H9 (cell line): Measurements from ENCODE around the gene AHDC1. TPM values are rescaled to one million over a fixed set of nuclear protein-coding genes. Genes with fewer than 3 reads are reported as not detected.
"Not testable (repeated sequence)": the region's sequence is repeated elsewhere in the genome, so short reads cannot be mapped to it uniquely, and the experiment has no call there.

ENCODE experiments used
- DNase-seq: peaks from one replicate; pipeline ENCODE4 v3.0.0-alpha.2; 2017
- H2AFZ ChIP-seq: one replicate; pipeline ENCODE4 v1.6.1; 2013; ENCODE audit warnings: mild to moderate bottlenecking, low read length, control low read depth, moderate library complexity
- H2AK5ac ChIP-seq: 2 replicates; pipeline ENCODE4 v1.6.1; 2013; ENCODE audit warnings: low read length, control low read depth, mixed read lengths; ENCODE audit not compliant: insufficient read length
- H2BK120ac ChIP-seq: one replicate; pipeline ENCODE4 v1.6.1; 2013; ENCODE audit warnings: low read depth, mild to moderate bottlenecking, low read length, control low read depth, inconsistent platforms; ENCODE audit not compliant: poor library complexity, severe bottlenecking
- H2BK12ac ChIP-seq: 2 replicates; pipeline ENCODE4 v1.6.1; 2013; ENCODE audit warnings: low read length, control low read depth, mixed read lengths, low read depth; ENCODE audit not compliant: insufficient read length
- H2BK15ac ChIP-seq: 2 replicates; pipeline ENCODE4 v1.6.1; 2013; ENCODE audit warnings: low read depth, low read length, control low read depth
- H2BK20ac ChIP-seq: one replicate; pipeline ENCODE4 v1.6.1; 2013; ENCODE audit warnings: low read depth, mild to moderate bottlenecking, low read length, control low read depth, inconsistent platforms; ENCODE audit not compliant: poor library complexity, severe bottlenecking
- H2BK5ac ChIP-seq: 2 replicates; pipeline ENCODE4 v1.6.1; 2013; ENCODE audit warnings: low read length, control low read depth, mixed read lengths; ENCODE audit not compliant: insufficient read length
- H3K14ac ChIP-seq: 2 replicates; pipeline ENCODE4 v1.6.1; 2013; ENCODE audit warnings: low read length, control low read depth; ENCODE audit not compliant: insufficient read depth
- H3K18ac ChIP-seq: 2 replicates; pipeline ENCODE4 v1.6.1; 2013; ENCODE audit warnings: low read depth, mild to moderate bottlenecking, mixed read lengths, low read length, control low read depth; ENCODE audit not compliant: insufficient read length
- H3K23ac ChIP-seq: 2 replicates; pipeline ENCODE4 v1.6.1; 2013; ENCODE audit warnings: low read length, control low read depth, mixed read lengths, low read depth; ENCODE audit not compliant: insufficient read length
- H3K23me2 ChIP-seq: 2 replicates; pipeline ENCODE4 v1.6.1; 2013; ENCODE audit warnings: low read depth, mild to moderate bottlenecking, mixed read lengths, low read length, control low read depth; ENCODE audit not compliant: insufficient read length, poor library complexity, severe bottlenecking
- H3K27ac ChIP-seq: 2 replicates; pipeline ENCODE4 v1.5.1; 2013; ENCODE audit warnings: low read length, control low read depth, mixed read lengths, low read depth; ENCODE audit not compliant: insufficient read length
- H3K27me3 ChIP-seq: 2 replicates; pipeline ENCODE4 v1.6.1; 2013; ENCODE audit warnings: low read length, control low read depth, inconsistent platforms; ENCODE audit not compliant: insufficient read depth
- H3K4ac ChIP-seq: 2 replicates; pipeline ENCODE4 v1.6.1; 2013; ENCODE audit warnings: low read depth, mild to moderate bottlenecking, control low read depth, inconsistent platforms, low read length, moderate library complexity
- H3K4me1 ChIP-seq: 2 replicates; pipeline ENCODE4 v1.6.1; 2013; ENCODE audit warnings: low read length, control low read depth, inconsistent platforms; ENCODE audit not compliant: insufficient read depth
- H3K4me2 ChIP-seq: 2 replicates; pipeline ENCODE4 v1.6.1; 2013; ENCODE audit warnings: low read length, control low read depth, mixed read lengths; ENCODE audit not compliant: insufficient read length, insufficient read depth
- H3K56ac ChIP-seq: 2 replicates; pipeline ENCODE4 v1.6.1; 2013; ENCODE audit warnings: low read depth, mild to moderate bottlenecking, mixed read lengths, low read length, control low read depth; ENCODE audit not compliant: insufficient read length
- H3K79me1 ChIP-seq: 2 replicates; pipeline ENCODE4 v1.6.1; 2013; ENCODE audit warnings: low read depth, mild to moderate bottlenecking, moderate library complexity, low read length, control low read depth, inconsistent platforms; ENCODE audit not compliant: insufficient read depth, poor library complexity, severe bottlenecking
- H3K79me2 ChIP-seq: 2 replicates; pipeline ENCODE4 v1.6.1; 2013; ENCODE audit warnings: low read length, control low read depth, inconsistent platforms; ENCODE audit not compliant: insufficient read depth
- H3K9ac ChIP-seq: 2 replicates; pipeline ENCODE4 v1.6.1; 2013; ENCODE audit warnings: low read length, control low read depth, mixed read lengths; ENCODE audit not compliant: insufficient read length; ENCODE audit errors: extremely low read depth
- H3K9me3 ChIP-seq: one replicate; pipeline ENCODE4 v1.6.1; 2013; ENCODE audit warnings: low read depth, low read length, inconsistent platforms; ENCODE audit not compliant: control insufficient read depth
- H3T11ph ChIP-seq: one replicate; pipeline ENCODE4 v1.6.1; 2013; ENCODE audit warnings: mild to moderate bottlenecking, low read length, control low read depth, inconsistent platforms
- H4K20me1 ChIP-seq: one replicate; pipeline ENCODE4 v1.6.1; 2013; ENCODE audit not compliant: control insufficient read depth, insufficient read length, insufficient read depth
- H4K5ac ChIP-seq: 2 replicates; pipeline ENCODE4 v1.6.1; 2013; ENCODE audit warnings: low read depth, mild to moderate bottlenecking, mixed read lengths, low read length, control low read depth; ENCODE audit not compliant: insufficient read length
- H4K8ac ChIP-seq: replicated peaks from 2 replicates; pipeline ENCODE4 v1.6.1; 2013; ENCODE audit warnings: low read length, control low read depth, mixed read lengths, low read depth; ENCODE audit not compliant: insufficient read length
- H4K91ac ChIP-seq: 2 replicates; pipeline ENCODE4 v1.6.1; 2013; ENCODE audit warnings: low read depth, mild to moderate bottlenecking, moderate library complexity, mixed read lengths, low read length, control low read depth; ENCODE audit not compliant: insufficient read length
- H3K27ac Mint-ChIP-seq, 3 experiments: 2 replicates in 2 of 3; 3 replicates in 1 of 3; pipeline ENCODE4 v1.8.0; 2020 to 2021; ENCODE audit warnings: mixed read lengths in 3 of 3, mild to moderate bottlenecking in 1 of 3, moderate library complexity in 1 of 3
- H3K27me3 Mint-ChIP-seq: 2 replicates; pipeline ENCODE4 v1.8.0; 2021; ENCODE audit warnings: low read depth, mild to moderate bottlenecking, moderate library complexity, mixed read lengths
- H3K36me3 Mint-ChIP-seq, 3 experiments: 2 replicates in 2 of 3; 3 replicates in 1 of 3; pipeline ENCODE4 v1.8.0; 2020 to 2021; ENCODE audit warnings: low read depth in 3 of 3, mixed read lengths in 3 of 3; ENCODE audit not compliant: insufficient read depth in 1 of 3
- H3K4me1 Mint-ChIP-seq, 2 experiments: 2 replicates each; pipeline ENCODE4 v1.8.0; 2020; ENCODE audit warnings: mixed read lengths in 2 of 2
- H3K4me3 Mint-ChIP-seq, 2 experiments: 2 replicates in 1 of 2; 3 replicates in 1 of 2; pipeline ENCODE4 v1.8.0; 2020 to 2021; ENCODE audit warnings: mild to moderate bottlenecking in 2 of 2, mixed read lengths in 2 of 2, moderate library complexity in 1 of 2
- H3K9me3 Mint-ChIP-seq, 2 experiments: 2 replicates in 1 of 2; 3 replicates in 1 of 2; pipeline ENCODE4 v1.8.0; 2020; ENCODE audit warnings: mild to moderate bottlenecking in 2 of 2, mixed read lengths in 2 of 2, moderate library complexity in 1 of 2
- CTCF ChIP-seq: fragments of 200-600 bp; sonication (generic); conservative IDR thresholded peaks from 3 replicates; pipeline ENCODE4 v1.8.0; 2021; ENCODE audit warnings: antibody characterized with exemption, mild to moderate bottlenecking
- WGBS: extraction: QIAGEN DNeasy Blood & Tissue Kit; methylation state at CpG from one replicate; pipeline ENCODE4 v1.1.7; 2013; ENCODE audit warnings: missing lambda C conversion rate, low lambda C conversion rate, mixed read lengths; ENCODE audit not compliant: insufficient read length; ENCODE audit errors: extremely low coverage; 5-methylcytosine and 5-hydroxymethylcytosine counted together
- total RNA-seq: library from RNA; stranded (reverse); gene quantifications from 2 replicates; pipeline ENCODE4 v1.2.1, GENCODE V29; 2021

AHDC1 gene
- total RNA-seq, 1 experiment from 2014 or later = 29.4 TPM

- H3T11ph ChIP-seq = no peak overlapping the region
- H2AK5ac ChIP-seq = no peak overlapping the region
- H3K18ac ChIP-seq = no peak overlapping the region
- no peaks in the 10 kb centered on the region for H3K79me2 ChIP-seq
- DNase-seq = no peak
- no peak overlapping the region for H3K4me3 Mint-ChIP-seq
- H3K27ac ChIP-seq = no peak overlapping the region
- H2BK120ac ChIP-seq = no peak overlapping the region
- WGBS = no CpG with 5 or more reads among the region's 2 CpGs
- H4K8ac ChIP-seq = no peak overlapping the region
- H3K9me3 ChIP-seq = no peaks in the 10 kb centered on the region
- H3K14ac ChIP-seq = no peak overlapping the region
- H3K23me2 ChIP-seq = no peaks in the 10 kb centered on the region
- H2BK12ac ChIP-seq = no peak overlapping the region
- no peak overlapping the region for H3K56ac ChIP-seq
- no peak overlapping the region for H2AFZ ChIP-seq
- H3K27me3 Mint-ChIP-seq = no peaks in the 10 kb centered on the region; the same call in 1 of the 2 replicates
- H3K4me1 ChIP-seq = no peaks in the 10 kb centered on the region
- no peak overlapping the region for H2BK15ac ChIP-seq
- no peak for TF ChIP-seq CTCF
- H3K9me3 Mint-ChIP-seq = peaks cover 0 to 1% of the 10 kb centered on the region in 2 experiments; a peak in 2 of 5 replicates
- 0 out of 7 replicates have a peak, but pooled peaks cover 0 to 3% (median 0%) of the 10 kb centered on the region in 3 experiments for H3K36me3 Mint-ChIP-seq
- no peak overlapping the region for H3K27ac Mint-ChIP-seq
- H3K23ac ChIP-seq = no peak overlapping the region
- no peak overlapping the region for H3K9ac ChIP-seq
- peaks cover 14 to 25% of the 10 kb centered on the region in 2 experiments for H3K4me1 Mint-ChIP-seq
- H2BK5ac ChIP-seq = no peak overlapping the region
- no peak overlapping the region for H4K91ac ChIP-seq
- H4K5ac ChIP-seq = no peak overlapping the region
- H3K4ac ChIP-seq = no peak overlapping the region
- no peaks in the 10 kb centered on the region for H3K27me3 ChIP-seq
- no peaks in the 10 kb centered on the region for H4K20me1 ChIP-seq
- no peaks in the 10 kb centered on the region for H3K79me1 ChIP-seq
- no peak overlapping the region for H3K4me2 ChIP-seq
- H2BK20ac ChIP-seq = no peak overlapping the region
Measured at GRCh38 chr1:27503033-27503432, 100.9 kb downstream of the AHDC1 start.

- H3K4me2 ChIP-seq, H3K27ac ChIP-seq, H2BK5ac ChIP-seq, H4K5ac ChIP-seq, H3K27me3 ChIP-seq, H2BK120ac ChIP-seq, DNase-seq, H3K79me1 ChIP-seq, H3K14ac ChIP-seq, H3K27ac Mint-ChIP-seq, H2BK20ac ChIP-seq, H3K56ac ChIP-seq, H3K9me3 Mint-ChIP-seq, H2AFZ ChIP-seq, H4K91ac ChIP-seq, H3K36me3 Mint-ChIP-seq, H3K23ac ChIP-seq, H3K4ac ChIP-seq, H3K27me3 Mint-ChIP-seq, H3K9ac ChIP-seq, H3K4me1 ChIP-seq, H2BK15ac ChIP-seq, H3K9me3 ChIP-seq, H3T11ph ChIP-seq, H3K79me2 ChIP-seq, H3K23me2 ChIP-seq, H3K4me3 Mint-ChIP-seq, H4K8ac ChIP-seq, H4K20me1 ChIP-seq, H2BK12ac ChIP-seq, H3K18ac ChIP-seq, H2AK5ac ChIP-seq: not testable (repeated sequence)
- peaks cover 21 to 36% of the 10 kb centered on the region in 2 experiments for H3K4me1 Mint-ChIP-seq
- WGBS = no CpG with 5 or more reads among the region's 2 CpGs
Measured at GRCh38 chr1:27501159-27501558, 102.8 kb downstream of the AHDC1 start.
